ENCODE data around the gene OSBPL9.

The OSBPL9 gene

GRCh38 chr1:51727366-51727765 lies 110.5 kb downstream of the OSBPL9 start:
- H3K36me3 ChIP-seq = no peaks in the 10 kb centered on the region
- no peak overlapping the region for H3K4me3 ChIP-seq (ENCODE audit: low read depth, low read length)
- H3K9me3 ChIP-seq = no peaks in the 10 kb centered on the region
- no peak for DNase-seq
- no peaks in the 10 kb centered on the region for H3K27me3 ChIP-seq
- no peaks in the 10 kb centered on the region for H3K4me1 ChIP-seq
- TF ChIP-seq CTCF (IDR thresholded peaks at IDR 0.05; ENCODE audit: low read depth, low read length) = no peak

- DNase-seq = no peak
- Histone ChIP-seq H3K4me1 (no peaks in the 10 kb centered on the region), H3K9me3 (no peaks in the 10 kb centered on the region), H3K4me3 (ENCODE audit: low read depth, low read length) (peak overlapping the region; percentile 74), H3K27me3 (no peaks in the 10 kb centered on the region), H3K36me3 (no peaks in the 10 kb centered on the region)
- TF ChIP-seq CTCF (IDR thresholded peaks at IDR 0.05; ENCODE audit: low read depth, low read length) = no peak
Observed at GRCh38 chr1:51728611-51729155, 111.8 kb downstream of the OSBPL9 start.

GRCh38 chr1:51729156-51729823 lies 112.4 kb downstream of the OSBPL9 start:
- H3K4me3 ChIP-seq (ENCODE audit: low read depth, low read length) = peak overlapping the region; percentile 74

GRCh38 chr1:51729824-51730301 lies 113.0 kb downstream of the OSBPL9 start:
- DNase-seq = no peak
- no peaks in the 10 kb centered on the region for H3K4me1 ChIP-seq

More at GRCh38 chr1:51729156-51729823, 112.4 kb downstream of the OSBPL9 start:
- Histone ChIP-seq H3K9me3 (no peaks in the 10 kb centered on the region), H3K36me3 (no peaks in the 10 kb centered on the region), H3K4me1 (no peaks in the 10 kb centered on the region), H3K27me3 (no peaks in the 10 kb centered on the region)
- peak; percentile 92 for DNase-seq
- no peak for TF ChIP-seq CTCF (IDR thresholded peaks at IDR 0.05; ENCODE audit: low read depth, low read length)

GRCh38 chr1:51731998-51732397 lies 115.1 kb downstream of the OSBPL9 start:
- no peak overlapping the region for H3K4me3 ChIP-seq (ENCODE audit: low read depth, low read length)
- TF ChIP-seq CTCF (IDR thresholded peaks at IDR 0.05; ENCODE audit: low read depth, low read length) = no peak
- no peaks in the 10 kb centered on the region for H3K27me3 ChIP-seq
- H3K4me1 ChIP-seq = no peaks in the 10 kb centered on the region
- H3K36me3 ChIP-seq = no peaks in the 10 kb centered on the region
- DNase-seq = no peak
- H3K9me3 ChIP-seq = no peaks in the 10 kb centered on the region

More at GRCh38 chr1:51729824-51730301, 113.0 kb downstream of the OSBPL9 start:
- Histone ChIP-seq H3K4me3 (ENCODE audit: low read depth, low read length) (peak overlapping the region; percentile 74), H3K27me3 (no peaks in the 10 kb centered on the region), H3K36me3 (no peaks in the 10 kb centered on the region), H3K9me3 (no peaks in the 10 kb centered on the region)
- TF ChIP-seq CTCF (IDR thresholded peaks at IDR 0.05; ENCODE audit: low read depth, low read length) = no peak

Data from BE2C (cell line).